WTC11 (cell line): Measurements from ENCODE around the gene MGAT5B. TPM values are rescaled to one million over a fixed set of nuclear protein-coding genes. Genes with fewer than 3 reads are reported as not detected.

Source experiments
- ATAC-seq: fragments of 200-7000 bp; cut with Tn5 transposase; 2 replicates; pipeline ENCODE4 v1.10.0; 2021; ENCODE audit warnings: mild to moderate bottlenecking, moderate library complexity
- CTCF ChIA-PET: fragments of 300-600 bp; sonication (Branson Sonifier 250); formaldehyde crosslinking; loops from one replicate; lab custom pipeline; 2021; ENCODE audit warnings: antibody characterized with exemption; lab: Charles Lee
- POLR2A ChIA-PET: fragments of 350-600 bp; sonication (Branson Sonifier 250); formaldehyde crosslinking; loops from one replicate; lab custom pipeline; 2021; ENCODE audit warnings: antibody characterized with exemption; lab: Charles Lee
- DNase-seq: peaks from one replicate; pipeline ENCODE4 v3.0.0; 2021; ENCODE audit warnings: low spot score
- H3K27ac Mint-ChIP-seq: 2 replicates; pipeline ENCODE4 v1.8.0; 2021; ENCODE audit warnings: mixed read lengths
- H3K27me3 Mint-ChIP-seq: 2 replicates; pipeline ENCODE4 v1.8.0; 2021; ENCODE audit warnings: low read depth, mild to moderate bottlenecking, moderate library complexity, mixed read lengths
- H3K36me3 Mint-ChIP-seq: 2 replicates; pipeline ENCODE4 v1.8.0; 2021; ENCODE audit warnings: mixed read lengths
- H3K4me1 Mint-ChIP-seq: 2 replicates; pipeline ENCODE4 v1.8.0; 2022; ENCODE audit warnings: mixed read lengths
- H3K4me3 Mint-ChIP-seq: 2 replicates; pipeline ENCODE4 v1.8.0; 2021; ENCODE audit warnings: mild to moderate bottlenecking, moderate library complexity, mixed read lengths
- H3K9me3 Mint-ChIP-seq: 2 replicates; pipeline ENCODE4 v1.8.0; 2021; ENCODE audit warnings: mixed read lengths
- ATF1 ChIP-seq: sonication (generic); formaldehyde crosslinking; IDR thresholded peaks from 2 replicates; pipeline ENCODE4 v1.8.1; 2023; ENCODE audit warnings: mild to moderate bottlenecking, moderate library complexity, missing genetic modification reagents
- CREB1 ChIP-seq: sonication (generic); formaldehyde crosslinking; IDR thresholded peaks from 2 replicates; pipeline ENCODE4 v1.8.0; 2023; ENCODE audit warnings: mild to moderate bottlenecking, missing genetic modification reagents
- CREM ChIP-seq: sonication (generic); formaldehyde crosslinking; IDR thresholded peaks from 2 replicates; pipeline ENCODE4 v1.8.1; 2022; ENCODE audit warnings: mild to moderate bottlenecking, missing genetic modification reagents, moderate library complexity
- EMX1 ChIP-seq: fragments of 250-450 bp; sonication (Bioruptor Pico); IDR thresholded peaks from 2 replicates; pipeline ENCODE4 v1.8.0; 2021; ENCODE audit warnings: mild to moderate bottlenecking
- FOXP1 ChIP-seq: sonication (generic); formaldehyde crosslinking; IDR thresholded peaks from 2 replicates; pipeline ENCODE4 v1.8.0; 2022; ENCODE audit warnings: missing genetic modification reagents, mild to moderate bottlenecking, moderate library complexity, borderline replicate concordance
- GABPB1 ChIP-seq: sonication (generic); formaldehyde crosslinking; IDR thresholded peaks from 2 replicates; pipeline ENCODE4 v1.8.1; 2023; ENCODE audit warnings: mild to moderate bottlenecking, missing genetic modification reagents
- HMGA2 ChIP-seq: fragments of 250-450 bp; sonication (Bioruptor Pico); IDR thresholded peaks from 2 replicates; pipeline ENCODE4 v1.4.0; 2021; ENCODE audit warnings: mild to moderate bottlenecking, moderate library complexity
- IRF2 ChIP-seq: sonication (generic); formaldehyde crosslinking; IDR thresholded peaks from 2 replicates; pipeline ENCODE4 v1.8.0; 2022; ENCODE audit warnings: low read depth, missing genetic modification reagents, borderline replicate concordance
- JAZF1 ChIP-seq: fragments of 250-450 bp; sonication (Bioruptor Pico); IDR thresholded peaks from 2 replicates; pipeline ENCODE4 v1.9.0; 2021; ENCODE audit warnings: moderate library complexity, mild to moderate bottlenecking, inconsistent platforms
- KAT7 ChIP-seq: sonication (generic); formaldehyde crosslinking; IDR thresholded peaks from 2 replicates; pipeline ENCODE4 v1.8.1; 2023; ENCODE audit warnings: missing genetic modification reagents, mild to moderate bottlenecking, borderline replicate concordance
- NR3C1 ChIP-seq: sonication (generic); formaldehyde crosslinking; conservative IDR thresholded peaks from 2 replicates; pipeline ENCODE4 v1.8.1; 2023; ENCODE audit warnings: low read depth, mild to moderate bottlenecking, missing genetic modification reagents
- RELA ChIP-seq: sonication (generic); formaldehyde crosslinking; IDR thresholded peaks from 2 replicates; pipeline ENCODE4 v1.8.1; 2022; ENCODE audit warnings: missing genetic modification reagents, mild to moderate bottlenecking, borderline replicate concordance
- SMAD4 ChIP-seq: sonication (generic); formaldehyde crosslinking; IDR thresholded peaks from 2 replicates; pipeline ENCODE4 v1.8.0; 2022; ENCODE audit warnings: mild to moderate bottlenecking, missing genetic modification reagents
- SOX15 ChIP-seq: fragments of 250-450 bp; sonication (Bioruptor Pico); IDR thresholded peaks from 2 replicates; pipeline ENCODE4 v1.9.0; 2021; ENCODE audit warnings: mild to moderate bottlenecking
- TEAD1 ChIP-seq: sonication (generic); formaldehyde crosslinking; IDR thresholded peaks from 2 replicates; pipeline ENCODE4 v1.8.0; 2022; ENCODE audit warnings: mild to moderate bottlenecking, missing genetic modification reagents
- TP53 ChIP-seq: sonication (generic); formaldehyde crosslinking; IDR thresholded peaks from 2 replicates; pipeline ENCODE4 v1.8.1; 2023; ENCODE audit warnings: mild to moderate bottlenecking, missing genetic modification reagents
- ZNF121 ChIP-seq: sonication (generic); formaldehyde crosslinking; IDR thresholded peaks from 2 replicates; pipeline ENCODE4 v1.8.0; 2023; ENCODE audit warnings: missing genetic modification reagents
- ZNF232 ChIP-seq: sonication (generic); formaldehyde crosslinking; IDR thresholded peaks from 2 replicates; pipeline ENCODE4 v1.8.0; 2022; ENCODE audit warnings: mild to moderate bottlenecking, missing genetic modification reagents
- ZNF263 ChIP-seq: sonication (generic); formaldehyde crosslinking; IDR thresholded peaks from 2 replicates; pipeline ENCODE4 v1.8.1; 2022; ENCODE audit warnings: low read depth, mild to moderate bottlenecking, moderate library complexity, missing genetic modification reagents
- total RNA-seq: library from RNA; stranded (reverse); gene quantifications from 3 replicates; pipeline ENCODE4 v1.2.3, GENCODE V29; 2021
- TF ChIP-seq, protein P1 (sequence below): sonication (generic); formaldehyde crosslinking; IDR thresholded peaks from 2 replicates; pipeline ENCODE4 v1.8.1; 2022; ENCODE audit warnings: low read depth, missing genetic modification reagents, borderline replicate concordance
- TF ChIP-seq, protein P2 (sequence below): sonication (generic); formaldehyde crosslinking; IDR thresholded peaks from 2 replicates; pipeline ENCODE4 v1.8.1; 2023; ENCODE audit warnings: mild to moderate bottlenecking, missing genetic modification reagents
- TF ChIP-seq, protein P3 (sequence below): sonication (generic); formaldehyde crosslinking; IDR thresholded peaks from 2 replicates; pipeline ENCODE4 v1.8.1; 2023; ENCODE audit warnings: mild to moderate bottlenecking, missing genetic modification reagents, borderline replicate concordance
- TF ChIP-seq, protein P4 (sequence below): fragments of 250-450 bp; sonication (Bioruptor Pico); conservative IDR thresholded peaks from 2 replicates; pipeline ENCODE4 v1.9.0; 2021; ENCODE audit warnings: mild to moderate bottlenecking
- TF ChIP-seq, protein P5 (sequence below): sonication (generic); formaldehyde crosslinking; IDR thresholded peaks from 2 replicates; pipeline ENCODE4 v1.8.0; 2023; ENCODE audit warnings: missing genetic modification reagents

The MGAT5B gene
- total RNA-seq, 1 experiment from 2014 or later = 11.6 TPM

DNA sequence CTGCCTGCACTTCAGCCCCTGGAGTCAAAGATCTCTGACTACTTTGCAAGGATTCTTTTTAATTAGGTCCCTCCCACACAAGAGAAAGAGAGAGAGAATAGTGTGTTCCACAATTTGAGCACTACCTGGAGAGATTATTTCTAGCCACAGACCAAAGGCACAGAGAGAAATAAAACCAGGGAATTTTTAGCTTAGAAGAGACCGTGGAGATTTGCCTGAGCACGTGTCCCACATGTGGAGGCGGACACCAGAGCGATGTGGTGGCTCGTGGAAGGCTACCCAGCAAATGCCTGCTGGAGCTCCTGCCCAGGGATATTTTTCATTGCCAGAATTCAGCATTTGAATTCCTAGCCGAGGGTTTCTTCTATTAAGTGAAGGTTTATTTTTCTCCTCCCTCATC, 50.6 kb downstream of the MGAT5B start:
- Mint-ChIP-seq H3K27me3 (no peaks in the 10 kb centered on the region), H3K4me3 (no peak overlapping the region), H3K4me1 (peaks cover 19% of the 10 kb centered on the region), H3K36me3 (no peaks in the 10 kb centered on the region), H3K9me3 (no peaks in the 10 kb centered on the region), H3K27ac (peak overlapping the region; percentile 60; the same call in 1 of the 2 replicates)
- ChIA-PET CTCF (interaction anchor here (1.3 to 2.5 kb wide), 5 partner anchors 8 to 137 kb away, joined by 3 to 12 read pairs (median 8); partner anchors contain the start of gene MGAT5B), POLR2A (no interaction called here)
- TF ChIP-seq IRF2 (CRISPR knock-in tag) = no peak
- no peak for TF ChIP-seq CREM (CRISPR knock-in tag)
- TF ChIP-seq, protein P1, sequence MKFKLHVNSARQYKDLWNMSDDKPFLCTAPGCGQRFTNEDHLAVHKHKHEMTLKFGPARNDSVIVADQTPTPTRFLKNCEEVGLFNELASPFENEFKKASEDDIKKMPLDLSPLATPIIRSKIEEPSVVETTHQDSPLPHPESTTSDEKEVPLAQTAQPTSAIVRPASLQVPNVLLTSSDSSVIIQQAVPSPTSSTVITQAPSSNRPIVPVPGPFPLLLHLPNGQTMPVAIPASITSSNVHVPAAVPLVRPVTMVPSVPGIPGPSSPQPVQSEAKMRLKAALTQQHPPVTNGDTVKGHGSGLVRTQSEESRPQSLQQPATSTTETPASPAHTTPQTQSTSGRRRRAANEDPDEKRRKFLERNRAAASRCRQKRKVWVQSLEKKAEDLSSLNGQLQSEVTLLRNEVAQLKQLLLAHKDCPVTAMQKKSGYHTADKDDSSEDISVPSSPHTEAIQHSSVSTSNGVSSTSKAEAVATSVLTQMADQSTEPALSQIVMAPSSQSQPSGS (CRISPR knock-in tag) = no peak
- TF ChIP-seq ZNF232 (CRISPR knock-in tag) = no peak
- TF ChIP-seq EMX1 (CRISPR knock-in tag) = no peak
- TF ChIP-seq ATF1 = no peak
- TF ChIP-seq, protein P2, sequence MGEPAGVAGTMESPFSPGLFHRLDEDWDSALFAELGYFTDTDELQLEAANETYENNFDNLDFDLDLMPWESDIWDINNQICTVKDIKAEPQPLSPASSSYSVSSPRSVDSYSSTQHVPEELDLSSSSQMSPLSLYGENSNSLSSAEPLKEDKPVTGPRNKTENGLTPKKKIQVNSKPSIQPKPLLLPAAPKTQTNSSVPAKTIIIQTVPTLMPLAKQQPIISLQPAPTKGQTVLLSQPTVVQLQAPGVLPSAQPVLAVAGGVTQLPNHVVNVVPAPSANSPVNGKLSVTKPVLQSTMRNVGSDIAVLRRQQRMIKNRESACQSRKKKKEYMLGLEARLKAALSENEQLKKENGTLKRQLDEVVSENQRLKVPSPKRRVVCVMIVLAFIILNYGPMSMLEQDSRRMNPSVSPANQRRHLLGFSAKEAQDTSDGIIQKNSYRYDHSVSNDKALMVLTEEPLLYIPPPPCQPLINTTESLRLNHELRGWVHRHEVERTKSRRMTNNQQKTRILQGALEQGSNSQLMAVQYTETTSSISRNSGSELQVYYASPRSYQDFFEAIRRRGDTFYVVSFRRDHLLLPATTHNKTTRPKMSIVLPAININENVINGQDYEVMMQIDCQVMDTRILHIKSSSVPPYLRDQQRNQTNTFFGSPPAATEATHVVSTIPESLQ (CRISPR knock-in tag) = no peak
- TF ChIP-seq ZNF263 (CRISPR knock-in tag) = no peak
- no peak for TF ChIP-seq HMGA2
- no peak for TF ChIP-seq NR3C1 (CRISPR knock-in tag)
- TF ChIP-seq CREB1 (CRISPR knock-in tag) = no peak
- TF ChIP-seq TEAD1 = no peak
- TF ChIP-seq JAZF1 = no peak
- no peak for TF ChIP-seq RELA
- TF ChIP-seq FOXP1 (CRISPR knock-in tag) = no peak
- no peak for TF ChIP-seq SOX15
- TF ChIP-seq, protein P3, sequence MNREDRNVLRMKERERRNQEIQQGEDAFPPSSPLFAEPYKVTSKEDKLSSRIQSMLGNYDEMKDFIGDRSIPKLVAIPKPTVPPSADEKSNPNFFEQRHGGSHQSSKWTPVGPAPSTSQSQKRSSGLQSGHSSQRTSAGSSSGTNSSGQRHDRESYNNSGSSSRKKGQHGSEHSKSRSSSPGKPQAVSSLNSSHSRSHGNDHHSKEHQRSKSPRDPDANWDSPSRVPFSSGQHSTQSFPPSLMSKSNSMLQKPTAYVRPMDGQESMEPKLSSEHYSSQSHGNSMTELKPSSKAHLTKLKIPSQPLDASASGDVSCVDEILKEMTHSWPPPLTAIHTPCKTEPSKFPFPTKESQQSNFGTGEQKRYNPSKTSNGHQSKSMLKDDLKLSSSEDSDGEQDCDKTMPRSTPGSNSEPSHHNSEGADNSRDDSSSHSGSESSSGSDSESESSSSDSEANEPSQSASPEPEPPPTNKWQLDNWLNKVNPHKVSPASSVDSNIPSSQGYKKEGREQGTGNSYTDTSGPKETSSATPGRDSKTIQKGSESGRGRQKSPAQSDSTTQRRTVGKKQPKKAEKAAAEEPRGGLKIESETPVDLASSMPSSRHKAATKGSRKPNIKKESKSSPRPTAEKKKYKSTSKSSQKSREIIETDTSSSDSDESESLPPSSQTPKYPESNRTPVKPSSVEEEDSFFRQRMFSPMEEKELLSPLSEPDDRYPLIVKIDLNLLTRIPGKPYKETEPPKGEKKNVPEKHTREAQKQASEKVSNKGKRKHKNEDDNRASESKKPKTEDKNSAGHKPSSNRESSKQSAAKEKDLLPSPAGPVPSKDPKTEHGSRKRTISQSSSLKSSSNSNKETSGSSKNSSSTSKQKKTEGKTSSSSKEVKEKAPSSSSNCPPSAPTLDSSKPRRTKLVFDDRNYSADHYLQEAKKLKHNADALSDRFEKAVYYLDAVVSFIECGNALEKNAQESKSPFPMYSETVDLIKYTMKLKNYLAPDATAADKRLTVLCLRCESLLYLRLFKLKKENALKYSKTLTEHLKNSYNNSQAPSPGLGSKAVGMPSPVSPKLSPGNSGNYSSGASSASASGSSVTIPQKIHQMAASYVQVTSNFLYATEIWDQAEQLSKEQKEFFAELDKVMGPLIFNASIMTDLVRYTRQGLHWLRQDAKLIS (CRISPR knock-in tag) = no peak
- ATAC-seq = no peak
- no peak for DNase-seq

DNA sequence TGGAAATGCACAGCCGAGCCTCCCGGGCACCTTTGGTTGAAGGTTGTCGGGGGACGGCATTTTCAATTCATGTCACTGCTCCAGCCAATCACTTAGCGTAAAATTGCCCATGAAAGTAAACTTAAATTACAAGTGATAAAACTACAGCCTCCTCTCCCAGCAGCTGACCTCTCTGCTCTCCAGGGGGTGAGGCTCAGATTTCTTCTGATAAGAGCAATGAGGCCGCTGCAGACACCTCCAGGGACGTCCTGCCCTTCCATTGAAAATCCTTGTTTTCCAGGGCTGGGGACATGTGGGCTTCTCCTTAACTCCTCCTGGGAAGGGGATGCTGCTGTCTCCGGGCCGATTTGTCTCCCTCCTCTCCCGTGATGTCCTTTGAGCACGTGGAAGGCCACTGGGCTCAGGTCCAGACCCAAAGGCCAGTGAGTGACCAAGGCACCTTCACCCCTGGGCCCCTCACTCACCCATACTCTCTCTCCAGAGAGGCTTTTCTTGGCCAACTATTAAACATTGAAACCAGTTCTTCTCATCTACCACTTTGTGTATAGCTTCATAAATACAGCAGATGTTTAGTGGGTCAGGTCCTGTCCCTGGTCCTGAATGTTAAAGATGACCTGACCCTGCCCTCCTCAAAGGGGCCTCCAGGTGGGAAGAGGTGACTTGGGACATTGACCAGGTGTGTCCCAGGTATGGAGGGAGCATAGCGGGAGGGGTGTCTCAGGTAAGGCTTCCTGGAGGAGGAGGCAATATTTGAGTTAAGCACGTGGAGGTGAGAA, 52.3 kb downstream of the MGAT5B start:
- POLR2A ChIA-PET = no interaction called here
- Mint-ChIP-seq H3K4me3 (no peak overlapping the region), H3K4me1 (peaks cover 19% of the 10 kb centered on the region)
- no peak for DNase-seq
- TF ChIP-seq CREB1 (CRISPR knock-in tag) (no peak), KAT7 (CRISPR knock-in tag) (no peak), ZNF121 (CRISPR knock-in tag) (no peak), ATF1 (no peak), SMAD4 (no peak), TP53 (CRISPR knock-in tag) (no peak), GABPB1 (no peak)
- TF ChIP-seq, protein P4, sequence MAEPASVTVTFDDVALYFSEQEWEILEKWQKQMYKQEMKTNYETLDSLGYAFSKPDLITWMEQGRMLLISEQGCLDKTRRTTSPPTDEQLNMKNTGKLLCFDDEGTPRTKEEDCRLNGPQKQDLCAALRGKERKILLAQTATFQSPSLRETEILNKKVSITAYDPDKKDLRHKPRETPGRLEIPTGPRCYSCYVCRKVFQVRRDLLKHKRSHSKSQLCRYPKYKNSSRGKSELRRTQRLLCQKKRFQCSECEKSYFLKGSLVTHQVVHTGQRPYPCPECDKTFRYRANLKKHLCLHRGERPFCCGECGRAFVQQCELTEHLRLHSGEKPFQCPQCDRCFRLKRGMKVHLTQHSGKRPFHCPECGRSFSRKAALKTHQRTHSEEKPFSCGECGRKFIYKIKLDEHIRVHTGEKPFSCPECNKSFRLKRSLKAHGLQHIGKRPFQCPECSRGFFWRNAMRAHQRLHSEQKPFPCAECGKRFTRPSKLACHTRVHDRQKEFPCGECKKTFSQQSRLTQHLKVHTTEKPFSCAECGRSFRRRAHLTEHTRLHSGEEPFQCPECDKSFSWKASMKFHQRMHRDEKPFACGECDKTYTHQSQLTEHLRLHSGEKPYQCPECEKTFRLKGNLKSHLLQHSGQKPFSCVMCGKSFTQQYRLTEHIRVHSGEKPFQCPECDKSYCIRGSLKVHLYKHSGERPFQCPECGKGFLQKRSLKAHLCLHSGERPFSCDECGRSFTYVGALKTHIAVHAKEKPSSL = no peak
- TF ChIP-seq, protein P5, sequence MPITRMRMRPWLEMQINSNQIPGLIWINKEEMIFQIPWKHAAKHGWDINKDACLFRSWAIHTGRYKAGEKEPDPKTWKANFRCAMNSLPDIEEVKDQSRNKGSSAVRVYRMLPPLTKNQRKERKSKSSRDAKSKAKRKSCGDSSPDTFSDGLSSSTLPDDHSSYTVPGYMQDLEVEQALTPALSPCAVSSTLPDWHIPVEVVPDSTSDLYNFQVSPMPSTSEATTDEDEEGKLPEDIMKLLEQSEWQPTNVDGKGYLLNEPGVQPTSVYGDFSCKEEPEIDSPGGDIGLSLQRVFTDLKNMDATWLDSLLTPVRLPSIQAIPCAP = no peak
- TF ChIP-seq, all 79 proteins: peak for 0
- no peaks in the 10 kb centered on the region for H3K27me3 Mint-ChIP-seq
- H3K9me3 Mint-ChIP-seq = no peaks in the 10 kb centered on the region
- H3K36me3 Mint-ChIP-seq = no peaks in the 10 kb centered on the region
- ATAC-seq = no peak
- CTCF ChIA-PET = interaction anchor here (2.3 kb wide), 1 partner anchor 32 kb away, joined by 8 read pairs; no protein-coding TSS in a partner anchor
- no peak overlapping the region for H3K27ac Mint-ChIP-seq
